Peyer's patch (tissue), 4 donors: ENCODE data around the gene TTI1. TPM values are rescaled to one million over a fixed set of nuclear protein-coding genes. Genes with fewer than 3 reads are reported as not detected.

Source experiments
- DNase-seq, 3 donors: peaks; one replicate each; pipeline ENCODE4 v3.0.0-alpha.2; 2017 to 2019
- H3K27ac ChIP-seq, 4 donors: fragments of 200-600 bp; sonication (generic); one replicate each; pipeline ENCODE4 v1.5.1; 2016 to 2019
- H3K27me3 ChIP-seq, 2 donors: fragments of 200-600 bp; sonication (generic); one replicate each; pipeline ENCODE4 v1.5.1; 2019
- H3K36me3 ChIP-seq, 3 donors: fragments of 200-600 bp; sonication (generic); one replicate each; pipeline ENCODE4 v1.5.1; 2016 to 2019
- H3K4me1 ChIP-seq, 4 donors: fragments of 200-600 bp; sonication (generic); one replicate each; pipeline ENCODE4 v1.5.1; 2016 to 2019
- H3K4me3 ChIP-seq, 4 donors: fragments of 200-600 bp; sonication (generic); 1 replicate in 3 of 4; 2 replicates in 1 of 4; pipeline ENCODE4 v1.5.1; 2016 to 2019; ENCODE audit warnings: mild to moderate bottlenecking in 1 of 4
- H3K9me3 ChIP-seq, 4 donors: fragments of 200-600 bp; sonication (generic); one replicate each; pipeline ENCODE4 v1.5.1; 2016 to 2019; ENCODE audit warnings: mild to moderate bottlenecking in 1 of 4
- CTCF ChIP-seq, 6 experiments: fragments of 450-650 bp in 4 of 6; fragments of 200-600 bp in 2 of 6; sonication (generic) in 1 of 6; IDR thresholded peaks; one replicate each; pipeline ENCODE4 v1.5.1; 2017 to 2019; ENCODE audit warnings: antibody characterized with exemption in 6 of 6, mild to moderate bottlenecking in 3 of 6, moderate library complexity in 1 of 6
- POLR2A ChIP-seq, 2 donors: fragments of 450-650 bp; IDR thresholded peaks; one replicate each; pipeline ENCODE4 v1.5.1; 2017; ENCODE audit warnings: antibody characterized with exemption in 2 of 2, mild to moderate bottlenecking in 2 of 2, moderate library complexity in 2 of 2
- total RNA-seq, 4 donors: library from RNA; depleted of rRNA; stranded (reverse); fragments of >200 nt; gene quantifications; one replicate each; pipeline ENCODE4 v1.1.0, GENCODE V29; 2016

TTI1 gene
- total RNA-seq, 4 donors from 2014 or later: 9.3 to 34.7 (median 14.8) TPM

GRCh38 chr20:37987602-37988290 is 45.5 kb downstream of the TTI1 start:
- peaks cover 0 to 15% (median 0%) of the 10 kb centered on the region in 3 donors for H3K36me3 ChIP-seq
- TF ChIP-seq CTCF (IDR thresholded peaks at IDR 0.05): no peak
- no peak for TF ChIP-seq POLR2A (IDR thresholded peaks at IDR 0.05)
- peaks cover 0 to 7% (median 7%) of the 10 kb centered on the region in 4 donors for H3K4me1 ChIP-seq
- H3K9me3 ChIP-seq: no peaks in the 10 kb centered on the region
- DNase-seq: no peak
- no peak overlapping the region for H3K27ac ChIP-seq
- no peaks in the 10 kb centered on the region for H3K27me3 ChIP-seq
- H3K4me3 ChIP-seq: no peak overlapping the region

DNA sequence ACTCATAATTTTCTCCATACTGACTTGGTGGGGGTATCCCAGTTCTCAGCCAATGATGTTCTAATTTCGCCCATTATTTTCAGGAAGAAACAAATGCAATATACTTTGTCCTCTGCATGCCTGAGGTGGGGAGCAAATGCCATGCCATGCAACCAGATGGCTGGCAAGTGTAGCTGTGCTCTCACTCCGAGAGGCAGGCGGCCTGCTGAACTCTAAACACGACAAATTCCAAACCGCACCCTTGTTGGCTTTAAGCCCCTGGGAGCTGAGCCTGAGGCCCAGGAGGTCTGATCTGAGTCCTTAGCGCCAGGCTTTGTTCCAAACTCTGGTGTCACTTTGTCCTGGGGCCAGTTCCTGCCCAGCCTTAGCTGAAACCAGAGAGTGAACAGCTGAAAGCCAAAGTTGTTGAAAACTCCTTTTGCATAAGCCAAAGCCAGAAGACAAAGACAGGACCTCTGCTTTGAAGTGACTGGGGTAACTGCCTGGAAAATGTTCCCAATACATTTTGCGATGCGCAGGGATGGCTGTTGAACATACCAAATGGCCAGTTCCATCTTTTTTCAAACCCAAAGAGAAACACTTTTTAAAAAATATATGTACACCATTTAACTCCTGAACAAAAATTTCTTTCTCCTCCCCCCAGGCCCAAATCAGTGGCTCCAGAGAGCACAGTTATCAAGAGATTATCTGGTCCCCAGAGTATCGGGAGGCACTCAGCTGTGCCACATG is 46.2 kb downstream of the TTI1 start:
- H3K4me3 ChIP-seq: no peak overlapping the region
- no peak for TF ChIP-seq POLR2A (IDR thresholded peaks at IDR 0.05)
- TF ChIP-seq CTCF (IDR thresholded peaks at IDR 0.05): no peak
- peak in 1 of 3 donors; percentile 69 for DNase-seq
- H3K27ac ChIP-seq: peak overlapping the region in 1 of 4 donors; percentile 61
- H3K4me1 ChIP-seq: peaks cover 0 to 7% (median 4%) of the 10 kb centered on the region in 4 donors
- H3K27me3 ChIP-seq: no peaks in the 10 kb centered on the region
- no peaks in the 10 kb centered on the region for H3K9me3 ChIP-seq
- peaks cover 0 to 22% (median 0%) of the 10 kb centered on the region in 3 donors for H3K36me3 ChIP-seq

- peaks cover 0 to 6% (median 4%) of the 10 kb centered on the region in 4 donors for H3K4me1 ChIP-seq
- H3K4me3 ChIP-seq: no peak overlapping the region
- H3K27ac ChIP-seq: peak overlapping the region in 1 of 4 donors; percentile 61
- no peaks in the 10 kb centered on the region for H3K9me3 ChIP-seq
- H3K36me3 ChIP-seq: peaks cover 0 to 24% (median 0%) of the 10 kb centered on the region in 3 donors
- no peak for TF ChIP-seq POLR2A (IDR thresholded peaks at IDR 0.05)
- no peak for TF ChIP-seq CTCF (IDR thresholded peaks at IDR 0.05)
- no peaks in the 10 kb centered on the region for H3K27me3 ChIP-seq
- no peak for DNase-seq
Measured at GRCh38 chr20:37986044-37986858, 47.0 kb downstream of the TTI1 start.

DNA sequence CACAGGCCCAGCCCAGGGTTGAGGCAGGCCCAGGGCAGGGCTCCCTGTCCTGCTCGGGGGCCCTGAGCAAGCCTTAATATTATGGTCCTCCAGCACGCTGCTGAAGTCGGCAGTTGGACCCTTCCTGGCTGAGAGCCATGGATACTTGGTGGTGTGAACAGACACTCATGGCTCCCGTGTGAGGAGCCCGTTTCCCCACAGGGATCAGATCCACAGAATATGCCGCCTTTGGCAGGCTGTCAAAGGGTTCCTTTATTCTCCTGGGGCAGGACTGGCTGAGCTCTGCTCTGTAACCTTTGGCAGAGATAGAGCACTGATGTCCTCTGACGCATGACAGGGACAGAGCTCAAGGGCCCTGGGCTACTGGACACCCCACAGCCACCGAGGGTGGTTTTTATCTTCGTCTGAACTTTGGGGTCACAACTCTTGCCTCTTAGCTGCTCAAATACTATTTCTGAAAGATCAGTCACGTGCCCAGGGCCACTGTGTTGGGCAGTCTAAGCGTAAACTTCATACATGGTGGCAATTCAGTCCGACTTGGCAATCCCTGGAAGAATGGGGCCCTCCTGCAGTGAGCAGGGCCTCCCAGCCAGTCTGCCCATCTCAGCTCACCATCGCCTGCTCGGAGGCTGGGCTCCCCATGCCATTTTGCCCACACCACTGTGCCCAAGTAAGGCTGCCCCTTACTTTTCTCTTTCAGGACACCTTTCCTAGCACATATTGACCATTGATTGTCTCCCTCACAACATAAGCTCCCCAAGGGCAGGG is 49.1 kb downstream of the TTI1 start:
- Histone ChIP-seq H3K9me3 (no peaks in the 10 kb centered on the region), H3K27ac (no peak overlapping the region), H3K27me3 (no peaks in the 10 kb centered on the region), H3K4me1 (no peaks in the 10 kb centered on the region), H3K36me3 (peaks cover 0 to 25% (median 0%) of the 10 kb centered on the region in 3 donors), H3K4me3 (no peak overlapping the region)
- DNase-seq: no peak
- TF ChIP-seq CTCF (IDR thresholded peaks at IDR 0.05) (no peak), POLR2A (IDR thresholded peaks at IDR 0.05) (no peak)

DNA sequence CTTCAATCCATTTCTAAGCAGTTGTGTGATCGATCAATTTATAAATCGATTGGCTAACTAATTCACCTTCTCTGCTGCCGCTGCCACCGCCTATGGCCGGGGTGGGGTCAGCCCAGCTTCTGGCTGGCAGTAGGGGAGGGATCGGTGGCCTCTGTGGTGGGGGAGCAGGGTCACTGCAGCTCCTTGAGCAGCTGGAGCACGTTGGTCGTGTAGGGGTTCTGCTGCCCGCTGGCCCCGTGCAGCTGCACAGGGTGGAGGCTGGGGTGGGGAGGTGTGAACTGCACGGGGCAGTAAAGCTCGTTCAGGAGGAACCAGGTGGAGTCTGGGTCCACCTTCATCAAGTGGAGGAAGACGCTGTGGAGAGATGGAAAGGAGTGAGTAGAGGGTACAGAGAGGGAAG is 50.0 kb downstream of the TTI1 start:
- no peaks in the 10 kb centered on the region for H3K9me3 ChIP-seq
- H3K4me1 ChIP-seq: no peaks in the 10 kb centered on the region
- DNase-seq: no peak
- no peak for TF ChIP-seq CTCF (IDR thresholded peaks at IDR 0.05)
- no peak for TF ChIP-seq POLR2A (IDR thresholded peaks at IDR 0.05)
- no peaks in the 10 kb centered on the region for H3K27me3 ChIP-seq
- peaks cover 0 to 25% (median 0%) of the 10 kb centered on the region in 3 donors for H3K36me3 ChIP-seq
- no peak overlapping the region for H3K27ac ChIP-seq
- no peak overlapping the region for H3K4me3 ChIP-seq
